ENCODE results near the gene LMF1. TPM values are rescaled to one million over a fixed set of nuclear protein-coding genes. Genes with fewer than 3 reads are reported as not detected.
"Not testable (repeated sequence)": the region's sequence is repeated elsewhere in the genome, so short reads cannot be mapped to it uniquely, and the experiment has no call there.

LMF1 gene
- total and polyA plus RNA-seq, 8 donors: 7.6 to 121 (median 15.8) TPM

GRCh38 chr16:838741-839140, 132.0 kb downstream of the LMF1 start:
- Histone ChIP-seq H3K4me1 (no peaks in the 10 kb centered on the region), H3K27me3 (peaks cover 4 to 49% (median 8%) of the 10 kb centered on the region in 3 donors)

DNA sequence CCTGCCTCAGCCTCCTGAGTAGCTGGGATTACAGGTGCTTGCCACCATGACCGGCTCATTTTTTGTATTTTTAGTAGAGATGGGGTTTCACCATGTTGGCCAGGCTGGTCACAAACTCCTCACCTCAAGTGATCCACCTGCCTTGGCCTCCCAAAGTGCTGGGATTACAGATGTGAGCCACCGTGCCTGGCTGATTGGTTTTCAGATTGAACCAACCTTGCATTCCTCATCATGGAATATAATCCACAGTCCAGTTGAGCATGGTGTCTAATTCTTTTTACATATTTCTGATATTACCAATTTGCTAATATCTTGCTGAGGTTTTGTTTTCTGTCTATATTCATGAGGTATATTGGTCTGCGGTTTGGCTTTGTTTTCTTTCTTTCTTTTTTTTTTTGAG, 134.0 kb downstream of the LMF1 start:
- H3K4me1 ChIP-seq; H3K36me3 ChIP-seq; H3K4me3 ChIP-seq; DNase-seq; intact Hi-C loops (cut with DNase I; ENCODE audit: low total_unique reads); H3K27ac ChIP-seq: not testable (repeated sequence)
- 89 to 98% (median 92%) methylated on average over 3 of the region's 3 CpGs for WGBS, 5 donors
- Histone ChIP-seq H3K9me3 (peaks cover 16 to 40% (median 33%) of the 10 kb centered on the region in 4 donors), H3K27me3 (peaks cover 4 to 52% (median 10%) of the 10 kb centered on the region in 3 donors)

More at GRCh38 chr16:838741-839140, 132.0 kb downstream of the LMF1 start:
- Histone ChIP-seq H3K9me3 (peaks cover 16 to 39% (median 33%) of the 10 kb centered on the region in 4 donors), H3K27ac (no peak overlapping the region), H3K36me3 (no peaks in the 10 kb centered on the region), H3K4me3 (no peak overlapping the region)
- intact Hi-C loops (cut with DNase I; ENCODE audit: low total_unique reads): no loop called here
- no peak for DNase-seq
- no peak for TF ChIP-seq CTCF (IDR thresholded peaks at IDR 0.05)
- no peak for TF ChIP-seq EP300 (IDR thresholded peaks at IDR 0.05)
- no peak for TF ChIP-seq POLR2A (IDR thresholded peaks at IDR 0.05)
- no peak for TF ChIP-seq POLR2AphosphoS5 (IDR thresholded peaks at IDR 0.05)
- WGBS, 5 donors: 79 to 91% (median 80%) methylated on average over 11 to 14 of the region's 14 CpGs

GRCh38 chr16:836221-836620, 134.6 kb downstream of the LMF1 start:
- DNase-seq: no peak
- H3K27me3 ChIP-seq: peaks cover 4 to 52% (median 17%) of the 10 kb centered on the region in 3 donors
- H3K36me3 ChIP-seq: no peaks in the 10 kb centered on the region
- intact Hi-C loops (cut with DNase I; ENCODE audit: low total_unique reads): no loop called here
- H3K4me3 ChIP-seq: no peak overlapping the region
- H3K4me1 ChIP-seq: no peaks in the 10 kb centered on the region
- WGBS, 5 donors: 89 to 94% (median 91%) methylated on average over 4 of the region's 4 CpGs
- TF ChIP-seq EP300 (IDR thresholded peaks at IDR 0.05) (no peak), CTCF (IDR thresholded peaks at IDR 0.05) (no peak), POLR2A (IDR thresholded peaks at IDR 0.05) (no peak), POLR2AphosphoS5 (IDR thresholded peaks at IDR 0.05) (no peak)
- peaks cover 16 to 40% (median 33%) of the 10 kb centered on the region in 4 donors for H3K9me3 ChIP-seq
- H3K27ac ChIP-seq: no peak overlapping the region

DNA sequence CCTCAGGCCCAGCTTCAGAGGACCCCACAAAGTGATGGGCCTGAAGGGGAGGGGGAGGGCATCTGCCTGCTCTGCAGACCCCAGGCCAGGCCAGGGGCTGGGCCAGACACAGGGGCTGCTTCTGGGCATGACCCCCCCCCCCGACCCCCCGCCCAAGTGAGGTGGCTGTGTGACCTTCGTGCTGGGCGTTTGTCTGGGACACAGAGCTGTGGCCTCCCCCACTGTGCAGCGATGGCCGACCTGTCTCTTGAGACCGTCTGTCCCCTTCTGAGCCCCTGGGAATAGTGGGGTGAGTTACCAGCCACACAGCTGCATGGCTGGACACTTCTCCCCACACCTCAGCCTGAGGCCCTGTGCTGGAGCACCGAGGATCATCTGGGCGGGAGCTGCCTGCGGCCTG, 135.4 kb downstream of the LMF1 start:
- H3K9me3 ChIP-seq: peaks cover 16 to 40% (median 33%) of the 10 kb centered on the region in 4 donors
- H3K4me1 ChIP-seq: no peaks in the 10 kb centered on the region
- no peak for TF ChIP-seq EP300 (IDR thresholded peaks at IDR 0.05)
- no peak for TF ChIP-seq CTCF (IDR thresholded peaks at IDR 0.05)
- TF ChIP-seq POLR2AphosphoS5 (IDR thresholded peaks at IDR 0.05): no peak
- TF ChIP-seq POLR2A (IDR thresholded peaks at IDR 0.05): no peak
- no peak overlapping the region for H3K27ac ChIP-seq
- WGBS, 5 donors: 86 to 96% (median 91%) methylated on average over 5 to 10 of the region's 10 CpGs
- H3K36me3 ChIP-seq: no peaks in the 10 kb centered on the region
- peaks cover 0 to 52% (median 12%) of the 10 kb centered on the region in 3 donors for H3K27me3 ChIP-seq
- intact Hi-C loops (cut with DNase I; ENCODE audit: low total_unique reads): no loop called here
- no peak for DNase-seq
- H3K4me3 ChIP-seq: no peak overlapping the region

GRCh38 chr16:833411-833810, 137.4 kb downstream of the LMF1 start:
- 78 to 97% (median 86%) methylated on average over 7 to 14 of the region's 14 CpGs for WGBS, 5 donors
- intact Hi-C loops (cut with DNase I; ENCODE audit: low total_unique reads): no loop called here
- TF ChIP-seq CTCF (IDR thresholded peaks at IDR 0.05) (no peak), POLR2AphosphoS5 (IDR thresholded peaks at IDR 0.05) (no peak), POLR2A (IDR thresholded peaks at IDR 0.05) (no peak), EP300 (IDR thresholded peaks at IDR 0.05) (no peak)
- no peak for DNase-seq
- H3K4me1 ChIP-seq: no peaks in the 10 kb centered on the region
- H3K36me3 ChIP-seq: no peaks in the 10 kb centered on the region
- peaks cover 0 to 41% (median 9%) of the 10 kb centered on the region in 3 donors for H3K27me3 ChIP-seq
- H3K27ac ChIP-seq: no peak overlapping the region
- no peak overlapping the region for H3K4me3 ChIP-seq
- H3K9me3 ChIP-seq: peaks cover 16 to 40% (median 33%) of the 10 kb centered on the region in 4 donors
